SU-DHL-6 (cell line): ENCODE measurements around the gene WDR36.

Experiments used
- H2AFZ ChIP-seq: fragments of 200-600 bp; sonication (generic); 2 replicates; pipeline ENCODE4 v1.6.1; 2014; ENCODE audit warnings: low read depth, mild to moderate bottlenecking, moderate library complexity, mixed read lengths, antibody characterized with exemption, low read length; ENCODE audit not compliant: severe bottlenecking
- H3F3A ChIP-seq: fragments of 200-600 bp; shearing (Covaris generic); 2 replicates; pipeline ENCODE4 v1.6.0; 2016; ENCODE audit warnings: antibody characterized with exemption, mild to moderate bottlenecking; ENCODE audit not compliant: insufficient read depth
- H3K27ac ChIP-seq: fragments of 200-600 bp; sonication (generic); 2 replicates; pipeline ENCODE4 v1.5.1; 2016; ENCODE audit warnings: low read depth, mild to moderate bottlenecking, low read length, moderate library complexity, mixed read lengths
- H3K27me3 ChIP-seq: fragments of 200-600 bp; sonication (generic), shearing (Covaris generic); 2 replicates; pipeline ENCODE4 v1.6.0; 2014; ENCODE audit warnings: mild to moderate bottlenecking, low read length
- H3K36me3 ChIP-seq: fragments of 200-600 bp; sonication (generic); 2 replicates; pipeline ENCODE4 v1.6.1; 2014; ENCODE audit warnings: mild to moderate bottlenecking, low read length, mixed read lengths
- H3K4me2 ChIP-seq: fragments of 300-600, 200-600 bp; shearing (Covaris generic), sonication (generic); 2 replicates; pipeline ENCODE4 v1.6.0; 2014; ENCODE audit warnings: low read length, low read depth, mild to moderate bottlenecking; ENCODE audit not compliant: poor library complexity, severe bottlenecking
- H3K4me3 ChIP-seq: fragments of 200-600 bp; sonication (generic); 2 replicates; pipeline ENCODE4 v1.5.1; 2014; ENCODE audit warnings: antibody characterized with exemption, low read length, mild to moderate bottlenecking, mixed read lengths; ENCODE audit not compliant: insufficient read depth, poor library complexity, severe bottlenecking
- H3K79me2 ChIP-seq: fragments of 200-600 bp; sonication (generic); 2 replicates; pipeline ENCODE4 v1.6.1; 2014; ENCODE audit warnings: mild to moderate bottlenecking, low read length, moderate library complexity; ENCODE audit not compliant: insufficient read depth
- H3K9ac ChIP-seq: fragments of 200-600 bp; sonication (generic); 2 replicates; pipeline ENCODE4 v1.7.0; 2014; ENCODE audit warnings: mild to moderate bottlenecking, low read length
- H3K9me2 ChIP-seq: fragments of 200-600 bp; sonication (generic); replicated peaks from 2 replicates; pipeline ENCODE4 v1.6.1; 2014; ENCODE audit warnings: low read length; ENCODE audit not compliant: insufficient read depth
- H3K9me3 ChIP-seq: fragments of 200-600 bp; sonication (generic); 2 replicates; pipeline ENCODE4 v1.6.1; 2014; ENCODE audit warnings: low read length, mixed read lengths; ENCODE audit not compliant: insufficient read depth
- H4K20me1 ChIP-seq: fragments of 200-600 bp; sonication (generic); 2 replicates; pipeline ENCODE4 v1.6.1; 2014; ENCODE audit warnings: low read depth, mild to moderate bottlenecking, antibody characterized with exemption, low read length, moderate library complexity, mixed read lengths
- CTCF ChIP-seq: fragments of 200-600 bp; sonication (generic); IDR thresholded peaks from one replicate; pipeline ENCODE4 v1.5.1; 2017; ENCODE audit warnings: antibody characterized with exemption, mild to moderate bottlenecking, low read length, moderate library complexity; ENCODE audit not compliant: insufficient read depth, poor library complexity, severe bottlenecking
- EZH2phosphoT487 ChIP-seq: fragments of 200-600 bp; sonication (generic), shearing (Covaris generic); conservative IDR thresholded peaks from 2 replicates; pipeline ENCODE4 v1.6.1; 2018; ENCODE audit warnings: mild to moderate bottlenecking, antibody characterized with exemption, low read length, moderate library complexity, mixed read lengths

WDR36 gene

GRCh38 chr5:111106320-111106948 is 14.3 kb downstream of the WDR36 start:
- Histone ChIP-seq H3K27me3 (no peaks in the 10 kb centered on the region), H3F3A (peaks cover under 1% of the 10 kb centered on the region; the same call in 1 of the 2 replicates), H3K79me2 (no peaks in the 10 kb centered on the region), H2AFZ (no peak overlapping the region), H3K9me2 (no peaks in the 10 kb centered on the region), H3K27ac (no peak overlapping the region), H3K4me2 (no peak overlapping the region), H3K9me3 (no peaks in the 10 kb centered on the region), H3K9ac (no peak overlapping the region), H4K20me1 (no peaks in the 10 kb centered on the region), H3K4me3 (no peak overlapping the region), H3K36me3 (peaks cover 89% of the 10 kb centered on the region)
- TF ChIP-seq EZH2phosphoT487 (no peak), CTCF (no peak)

- H4K20me1 ChIP-seq = no peaks in the 10 kb centered on the region
- H3K9ac ChIP-seq = no peak overlapping the region
- no peaks in the 10 kb centered on the region for H3K9me2 ChIP-seq
- no peaks in the 10 kb centered on the region for H3K79me2 ChIP-seq
- H3K9me3 ChIP-seq = no peaks in the 10 kb centered on the region
- H3K36me3 ChIP-seq = peaks cover 94% of the 10 kb centered on the region
- H3K27me3 ChIP-seq = no peaks in the 10 kb centered on the region
- TF ChIP-seq CTCF = no peak
- no peak for TF ChIP-seq EZH2phosphoT487
- no peaks in the 10 kb centered on the region; the same call in 1 of the 2 replicates for H3F3A ChIP-seq
- H3K27ac ChIP-seq = no peak overlapping the region
- no peak overlapping the region for H3K4me3 ChIP-seq
- no peak overlapping the region for H3K4me2 ChIP-seq
- no peak overlapping the region for H2AFZ ChIP-seq
Measured at GRCh38 chr5:111107371-111107770, 15.2 kb downstream of the WDR36 start.

- no peak for TF ChIP-seq CTCF
- TF ChIP-seq EZH2phosphoT487 = no peak
- Histone ChIP-seq H3K79me2 (0 out of 2 replicates have a peak, but pooled peaks cover 5% of the 10 kb centered on the region), H3K4me2 (no peak overlapping the region), H3K9ac (no peak overlapping the region), H3K27ac (no peak overlapping the region), H3K4me3 (no peak overlapping the region), H4K20me1 (no peaks in the 10 kb centered on the region), H3K9me3 (no peaks in the 10 kb centered on the region), H3F3A (0 out of 2 replicates have a peak, but pooled peaks cover 2% of the 10 kb centered on the region), H3K27me3 (no peaks in the 10 kb centered on the region), H2AFZ (no peak overlapping the region), H3K36me3 (peaks cover 78% of the 10 kb centered on the region), H3K9me2 (no peaks in the 10 kb centered on the region)
Measured at GRCh38 chr5:111111956-111112355, 19.8 kb downstream of the WDR36 start.
